PC-9 (cell line): ENCODE measurements around the gene MTR. TPM values are rescaled to one million over a fixed set of nuclear protein-coding genes. Genes with fewer than 3 reads are reported as not detected.
A peak's percentile ranks its signal among the peaks of the same experiment; 100 is the strongest.

Source experiments
- BruUV-seq: library from RNA; stranded (reverse); fragments of 400-500 nt; replicated peaks from 2 replicates; lab custom pipeline; 2021; lab: Mats Ljungman, UMichigan
- CTCF ChIA-PET: fragments of 300-600 bp; sonication (Branson Sonifier 250); formaldehyde crosslinking; loops from one replicate; lab custom pipeline; 2022; ENCODE audit warnings: antibody characterized with exemption; lab: Charles Lee
- POLR2A ChIA-PET: fragments of 300-600 bp; sonication (Branson Sonifier 250); formaldehyde crosslinking; loops from one replicate; lab custom pipeline; 2022; ENCODE audit warnings: antibody characterized with exemption; ENCODE audit not compliant: unreplicated experiment; lab: Charles Lee
- DNase-seq, 2 experiments: peaks; one replicate each; pipeline versions ENCODE4 v3.0.0 to v3.0.0-alpha.2; 2015 to 2022; ENCODE audit warnings: mixed read lengths in 1 of 2
- H2AFZ ChIP-seq: fragments of 200-600 bp; sonication (generic); 2 replicates; pipeline ENCODE4 v1.8.1; 2017; ENCODE audit warnings: antibody characterized with exemption
- H3F3A ChIP-seq: fragments of 200-600 bp; sonication (generic); 2 replicates; pipeline ENCODE4 v1.8.1; 2017; ENCODE audit warnings: antibody characterized with exemption, mild to moderate bottlenecking, low read depth; ENCODE audit not compliant: insufficient read depth
- H3K27ac ChIP-seq: fragments of 200-600 bp; sonication (generic); 2 replicates; pipeline ENCODE4 v1.6.1; 2016; ENCODE audit warnings: mixed run types
- H3K27me3 ChIP-seq: fragments of 200-600 bp; sonication (generic); 2 replicates; pipeline ENCODE4 v1.6.1; 2016; ENCODE audit warnings: low read depth, mixed run types; ENCODE audit not compliant: insufficient read depth
- H3K36me3 ChIP-seq: fragments of 200-600 bp; sonication (generic); 2 replicates; pipeline ENCODE4 v1.6.1; 2016; ENCODE audit warnings: low read depth, mixed run types
- H3K4me1 ChIP-seq: fragments of 200-600 bp; sonication (generic); replicated peaks from 2 replicates; pipeline ENCODE4 v1.6.1; 2016; ENCODE audit warnings: mixed run types; ENCODE audit not compliant: insufficient read depth
- H3K4me2 ChIP-seq: fragments of 200-600 bp; sonication (generic); 2 replicates; pipeline ENCODE4 v1.6.1; 2017; ENCODE audit warnings: mixed run types
- H3K4me3 ChIP-seq: fragments of 200-600 bp; sonication (generic); 2 replicates; pipeline ENCODE4 v1.6.1; 2016; ENCODE audit warnings: mixed run types
- H3K79me2 ChIP-seq: fragments of 200-600 bp; sonication (generic); 2 replicates; pipeline ENCODE4 v1.6.1; 2017; ENCODE audit warnings: low read depth, mixed run types
- H3K9me2 ChIP-seq: fragments of 200-600 bp; sonication (generic); 2 replicates; pipeline ENCODE4 v1.8.1; 2017; ENCODE audit warnings: mild to moderate bottlenecking; ENCODE audit not compliant: insufficient read depth
- H3K9me3 ChIP-seq: fragments of 200-600 bp; sonication (generic); 2 replicates; pipeline ENCODE4 v1.8.1; 2016; ENCODE audit warnings: low read depth; ENCODE audit not compliant: insufficient read depth
- H4K20me1 ChIP-seq: fragments of 200-600 bp; sonication (generic); 2 replicates; pipeline ENCODE4 v1.8.1; 2017; ENCODE audit not compliant: insufficient read depth
- CTCF ChIP-seq: fragments of 200-600 bp; sonication (generic); conservative IDR thresholded peaks from 2 replicates; pipeline ENCODE4 v1.6.1; 2017; ENCODE audit warnings: mixed run types, antibody characterized with exemption, mild to moderate bottlenecking, moderate library complexity
- EZH2 ChIP-seq: fragments of 200-600 bp; sonication (generic); IDR thresholded peaks from 2 replicates; pipeline ENCODE4 v1.8.0; 2017; ENCODE audit warnings: antibody characterized with exemption, low read depth
- intact Hi-C: fragments of 100-400 bp; cut with micrococcal nuclease; formaldehyde crosslinking; loops from one replicate; pipeline ENCODE4 v1.10.0; 2022; ENCODE audit not compliant: unreplicated experiment
- total RNA-seq: library from RNA; stranded (reverse); gene quantifications from 2 replicates; pipeline ENCODE4 v1.2.3, GENCODE V29; 2021

Gene MTR
- total RNA-seq, 1 experiment from 2014 or later: 20.9 TPM

- H3K4me1 ChIP-seq: no peaks in the 10 kb centered on the region
- no peak overlapping the region for H3K4me2 ChIP-seq
- no peak overlapping the region for H3K4me3 ChIP-seq
- ChIA-PET CTCF (no interaction called here), POLR2A (no interaction called here)
- TF ChIP-seq EZH2 (no peak), CTCF (peak; percentile 36)
- H2AFZ ChIP-seq: no peak overlapping the region
- H4K20me1 ChIP-seq: no peaks in the 10 kb centered on the region
- no peak overlapping the region for H3K27ac ChIP-seq
- no TSS peak for BruUV-seq
- no peaks in the 10 kb centered on the region for H3K9me3 ChIP-seq
- DNase-seq: no peak
- no peaks in the 10 kb centered on the region for H3K79me2 ChIP-seq
- no peaks in the 10 kb centered on the region for H3K36me3 ChIP-seq
- H3K9me2 ChIP-seq: no peaks in the 10 kb centered on the region
- no peaks in the 10 kb centered on the region for H3F3A ChIP-seq
- intact Hi-C loops: no loop called here
- H3K27me3 ChIP-seq: peaks cover 92% of the 10 kb centered on the region
Measured at GRCh38 chr1:236748268-236748870, 46.7 kb upstream of the MTR start.

- Histone ChIP-seq H3K4me3 (no peak overlapping the region), H3K9me3 (no peaks in the 10 kb centered on the region), H3K27ac (no peak overlapping the region), H3K36me3 (no peaks in the 10 kb centered on the region), H4K20me1 (no peaks in the 10 kb centered on the region), H3F3A (no peaks in the 10 kb centered on the region), H3K4me1 (no peaks in the 10 kb centered on the region), H3K4me2 (no peak overlapping the region), H2AFZ (no peak overlapping the region), H3K27me3 (peaks cover 93% of the 10 kb centered on the region), H3K79me2 (no peaks in the 10 kb centered on the region), H3K9me2 (no peaks in the 10 kb centered on the region)
- DNase-seq: no peak
- intact Hi-C loops: loop anchor here (10.0 kb wide), 1 partner anchor 814 kb away; no protein-coding TSS in a partner anchor
- ChIA-PET CTCF (no interaction called here), POLR2A (no interaction called here)
- BruUV-seq: no TSS peak
- TF ChIP-seq EZH2: no peak
- TF ChIP-seq CTCF: no peak
Measured at GRCh38 chr1:236750928-236751327, 44.2 kb upstream of the MTR start.

- intact Hi-C loops: loop anchor here (10.0 kb wide), 1 partner anchor 813 kb away; no protein-coding TSS in a partner anchor
- no TSS peak for BruUV-seq
- Histone ChIP-seq H3K9me2 (no peaks in the 10 kb centered on the region), H3K79me2 (no peaks in the 10 kb centered on the region), H3K4me2 (no peak overlapping the region), H2AFZ (no peak overlapping the region), H3K36me3 (no peaks in the 10 kb centered on the region), H3F3A (no peaks in the 10 kb centered on the region), H4K20me1 (no peaks in the 10 kb centered on the region), H3K9me3 (no peaks in the 10 kb centered on the region), H3K4me1 (no peaks in the 10 kb centered on the region), H3K27ac (no peak overlapping the region), H3K27me3 (peaks cover 88% of the 10 kb centered on the region), H3K4me3 (no peak overlapping the region)
- TF ChIP-seq EZH2: no peak
- no peak for TF ChIP-seq CTCF
- ChIA-PET CTCF (no interaction called here), POLR2A (no interaction called here)
- DNase-seq: no peak
Measured at GRCh38 chr1:236751385-236751784, 43.7 kb upstream of the MTR start.
